COLO668 (cell line): ENCODE results near the gene FAM20C.

Experiments used
- DNase-seq: peaks from one replicate; lab custom pipeline; 2025; ENCODE audit not compliant: unreplicated experiment; lab: John Stamatoyannopoulos, UW

The FAM20C gene

DNA sequence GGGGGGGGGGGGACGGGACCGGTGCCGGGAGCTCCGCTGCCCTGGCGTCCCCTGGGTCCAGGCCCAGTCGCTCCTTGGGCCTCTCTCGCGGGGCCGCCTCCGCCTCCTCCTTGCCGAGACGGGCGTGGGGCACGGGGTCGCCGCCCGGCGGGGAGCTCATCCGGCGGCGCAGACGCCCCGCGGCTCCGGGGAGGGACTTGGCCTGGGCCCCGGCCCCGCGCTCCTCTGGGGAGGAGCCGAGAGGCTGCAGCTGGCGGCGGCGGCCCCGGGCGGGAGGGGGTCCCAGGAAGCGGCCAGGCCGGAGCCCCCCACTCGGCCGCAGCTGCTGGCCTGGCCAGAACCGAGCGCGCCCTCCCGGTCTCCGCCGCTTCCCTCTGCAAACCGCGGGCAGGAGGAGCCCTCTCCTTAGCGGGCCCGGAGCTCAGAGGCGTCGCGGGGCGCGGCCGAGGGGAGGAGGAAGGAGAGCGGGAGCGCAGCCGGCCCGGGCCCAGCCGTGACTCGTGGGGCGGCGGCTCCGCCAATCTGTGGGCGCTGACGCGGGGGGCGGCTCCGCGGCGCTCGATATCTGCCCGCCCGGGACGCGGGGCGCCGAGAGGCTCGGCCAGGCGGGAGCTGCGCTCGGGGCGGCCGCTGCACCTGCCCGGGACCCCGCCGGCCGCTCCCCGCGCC lies at the start of gene FAM20C:
Gene FAM20C, plus strand, starts transcription at position 591 of the 669 bp plus-strand sequence. CDS start 629 bp downstream, outside the sequence.
- peak; percentile 25 for DNase-seq

DNA sequence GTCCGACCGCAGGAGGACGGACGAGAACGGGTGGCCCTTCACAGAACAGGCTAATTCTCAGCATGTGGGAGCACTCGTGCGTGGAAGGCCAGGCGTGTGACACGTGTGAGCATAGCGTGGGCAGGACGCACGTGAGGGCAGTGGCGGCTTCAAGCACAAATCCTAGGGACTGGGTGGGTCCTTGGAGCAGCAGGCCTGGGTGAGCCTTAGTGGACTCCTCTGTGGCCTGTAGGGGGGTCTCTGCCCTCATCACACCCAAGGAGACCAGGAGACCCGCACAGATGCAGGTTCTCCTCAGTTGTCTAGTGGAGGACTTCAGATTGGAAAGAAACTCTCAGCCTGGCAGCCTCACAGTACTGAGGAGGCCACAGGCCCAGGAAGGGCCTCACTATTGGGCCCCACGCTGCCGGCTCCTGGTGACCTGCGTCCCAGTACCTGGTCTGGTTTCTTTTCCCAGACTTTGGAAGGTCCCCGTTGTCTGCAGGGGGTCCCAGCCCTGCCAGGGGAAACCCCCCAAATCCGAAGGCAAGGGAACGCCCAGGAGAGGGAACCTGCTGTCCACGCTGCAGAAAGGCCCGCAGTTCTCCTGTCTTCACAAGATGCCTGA lies 49.1 kb upstream of the FAM20C start:
- DNase-seq, result no peak

DNA sequence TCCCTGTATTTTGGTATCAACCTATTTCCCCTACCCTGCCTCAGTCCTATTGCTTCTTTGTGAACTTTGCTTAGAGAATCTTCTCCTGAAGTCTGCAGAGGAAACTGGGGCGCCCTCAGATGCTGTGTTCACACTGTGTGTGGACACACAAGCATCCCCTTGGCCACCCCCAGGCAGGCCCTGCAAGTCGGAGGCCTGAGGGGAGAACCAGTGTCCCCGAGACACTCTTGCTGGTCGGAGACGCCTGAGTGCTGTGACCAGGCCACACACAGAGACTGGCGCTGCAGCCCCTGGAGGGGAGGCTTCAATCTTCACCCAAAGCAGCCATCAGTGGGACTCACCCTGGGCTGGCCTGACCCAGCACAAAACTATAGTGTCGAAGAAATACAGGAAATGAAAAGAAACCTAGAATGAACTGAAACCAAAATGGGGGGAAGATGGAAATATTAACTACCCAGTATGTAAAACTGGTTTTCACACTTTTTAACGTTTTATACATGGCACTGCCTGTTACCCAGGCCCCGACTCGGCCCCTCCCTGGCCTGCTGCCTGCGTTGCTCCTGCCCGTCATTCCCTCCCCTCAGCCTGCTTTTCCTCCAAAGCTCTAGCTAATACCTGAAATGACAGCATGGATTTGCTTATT lies 48.4 kb upstream of the FAM20C start:
- no peak for DNase-seq

DNA sequence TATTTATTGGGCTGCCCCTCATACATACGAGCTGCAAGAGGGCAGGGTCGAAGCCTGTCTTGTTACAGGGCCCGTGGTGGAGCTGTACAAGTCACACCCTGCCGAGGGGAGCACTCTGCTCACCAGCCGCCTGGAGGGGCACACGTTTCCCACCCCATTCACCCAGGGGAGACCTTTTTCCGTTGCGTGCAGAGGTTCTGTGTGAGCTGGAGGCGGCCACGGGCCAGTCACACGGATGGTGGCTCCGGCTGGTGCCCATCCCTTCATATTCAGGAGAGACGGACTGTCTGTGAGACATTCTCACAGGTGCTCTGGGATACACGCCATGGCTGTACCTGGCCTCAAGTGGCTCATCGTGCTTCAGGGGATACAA lies 47.9 kb upstream of the FAM20C start:
- no peak for DNase-seq

DNA sequence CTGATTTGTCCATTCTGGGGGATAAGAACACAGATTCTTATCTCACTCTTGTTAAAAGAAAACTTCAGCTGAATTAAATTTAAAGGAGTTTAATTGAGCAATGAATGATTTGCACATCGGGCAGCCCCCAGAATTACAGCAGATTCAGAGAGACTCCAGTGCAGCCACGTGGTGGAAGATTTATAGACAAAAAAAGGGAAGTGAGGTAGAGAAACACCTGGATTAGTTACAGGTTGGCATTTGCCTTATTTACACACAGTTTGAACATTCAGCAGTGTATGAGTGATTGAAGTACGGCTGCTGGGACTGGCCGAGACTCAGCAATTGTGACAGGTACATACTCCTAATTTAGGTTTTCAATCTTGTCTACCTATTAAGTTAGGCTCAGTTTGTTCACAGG lies 46.5 kb upstream of the FAM20C start:
- DNase-seq, result no peak

DNA sequence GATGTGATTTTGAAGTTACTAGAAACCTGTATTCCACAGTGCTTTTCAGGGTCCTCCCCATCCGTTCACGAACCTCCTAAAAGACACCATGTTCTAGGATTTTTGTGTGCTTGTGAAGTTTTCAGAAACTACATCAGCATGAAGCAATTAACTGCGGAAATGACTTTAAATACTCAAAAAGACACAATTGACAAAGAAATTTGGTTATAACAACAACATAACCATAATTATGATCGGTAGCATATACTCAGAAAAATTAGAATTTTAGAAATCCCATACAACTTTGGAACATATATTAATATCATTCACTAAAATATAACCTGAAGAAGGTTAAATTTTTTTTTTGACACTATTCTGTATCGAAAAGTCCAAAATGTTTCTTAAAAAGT lies 43.8 kb upstream of the FAM20C start:
- no peak for DNase-seq

DNA sequence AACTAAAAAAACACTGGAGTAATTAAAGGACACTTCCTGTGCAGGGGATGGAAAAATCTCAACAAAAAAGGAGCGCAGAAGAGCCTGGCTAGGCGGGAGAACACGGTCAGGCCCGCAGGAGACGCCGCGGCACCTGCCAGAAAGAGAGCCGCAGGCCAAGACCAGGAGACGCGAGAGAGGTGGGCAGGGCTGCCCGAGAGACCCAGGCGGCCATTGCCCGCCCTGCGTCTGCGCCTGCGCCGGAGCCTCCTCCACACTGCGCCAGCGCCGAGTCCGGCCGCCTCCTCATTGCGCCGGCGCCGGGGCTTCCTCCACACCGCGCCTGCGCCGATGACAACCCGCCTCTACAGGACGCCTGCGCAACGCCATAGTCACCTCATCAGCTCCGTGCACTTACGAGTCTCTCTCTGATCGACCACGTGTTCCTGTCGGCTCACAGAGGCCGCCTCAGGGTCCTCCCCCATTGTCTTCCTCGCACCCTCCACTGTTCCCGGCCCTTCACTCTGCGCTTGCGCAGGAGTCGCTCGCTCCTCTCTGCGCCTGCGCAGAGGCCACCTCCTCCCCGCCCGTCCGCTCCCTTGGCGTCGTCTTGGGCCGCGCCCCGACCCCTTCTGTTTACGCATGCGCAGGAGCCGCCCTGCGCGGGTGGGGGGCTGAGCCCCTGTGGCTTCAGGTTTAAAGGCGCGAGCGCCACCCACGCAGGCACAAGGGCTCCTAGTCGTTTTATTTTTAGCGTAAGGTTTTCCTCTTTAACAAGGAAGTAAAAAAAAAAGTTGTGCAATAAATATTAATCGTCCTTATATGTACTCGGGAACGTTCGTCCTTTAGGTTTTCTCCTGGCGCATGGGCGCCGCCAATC lies 43.2 kb upstream of the FAM20C start:
- peak; percentile 100 for DNase-seq

DNA sequence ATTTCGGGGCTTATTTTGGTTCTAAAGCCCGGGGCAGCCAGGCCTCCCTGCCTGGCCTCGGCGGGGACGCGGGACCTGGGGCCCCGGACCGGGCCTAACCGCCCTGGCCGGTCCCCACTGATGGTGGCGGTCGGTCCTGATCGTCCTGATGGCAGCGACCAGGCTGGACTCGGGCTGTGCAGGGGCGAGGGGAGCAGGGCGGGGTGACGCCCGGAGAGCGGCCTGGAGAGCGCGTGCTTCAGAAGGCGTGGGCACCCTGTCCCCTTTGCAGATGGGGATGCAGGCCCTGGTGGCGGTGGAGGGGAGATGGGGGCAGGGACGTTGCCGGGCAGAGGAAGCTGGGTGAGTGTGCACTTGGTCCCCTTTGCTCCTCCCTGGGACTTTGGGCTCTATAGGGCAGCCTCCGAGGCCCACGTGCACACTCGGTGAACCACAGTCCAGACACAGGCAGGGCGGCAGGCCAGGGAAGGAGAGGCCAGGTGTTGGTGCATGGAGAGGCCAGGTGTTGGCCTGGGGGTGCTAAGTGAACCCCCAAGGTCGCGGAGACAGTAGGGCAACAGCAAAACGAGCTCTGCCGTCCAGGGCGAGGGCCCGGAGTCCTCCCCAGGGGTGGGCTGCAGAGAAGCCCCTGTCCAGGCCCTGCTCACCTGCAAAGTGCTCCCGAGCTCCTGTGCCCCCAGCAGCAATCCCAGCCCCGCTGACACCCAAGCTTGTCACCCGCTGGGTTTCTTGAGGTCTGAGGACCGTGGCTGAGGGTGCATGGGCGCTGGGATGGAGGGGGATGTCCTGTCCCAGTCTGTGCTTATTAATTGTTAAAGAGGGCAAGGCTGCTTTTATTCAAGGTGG lies 42.4 kb upstream of the FAM20C start:
- DNase-seq, result peak; percentile 45

DNA sequence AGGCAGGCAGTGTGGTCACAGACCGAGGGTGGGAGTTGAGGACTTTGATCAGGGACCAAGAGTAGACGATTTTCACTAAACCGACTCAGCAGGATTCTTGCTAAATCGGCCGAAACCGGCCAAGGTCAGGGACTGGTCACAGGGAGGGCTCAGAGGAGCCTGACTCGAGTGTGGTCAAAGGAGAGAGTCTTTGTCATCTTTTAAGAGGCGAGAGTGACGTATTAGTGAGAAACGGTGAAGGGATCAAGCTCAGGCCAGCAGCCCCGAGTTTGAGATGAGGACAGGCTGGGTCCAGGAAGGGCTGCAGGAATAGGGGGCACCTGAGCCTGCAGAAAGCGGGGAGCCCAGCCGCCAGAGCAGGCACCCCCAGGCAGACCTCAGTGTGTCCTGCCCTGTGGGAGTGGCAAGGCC lies 41.6 kb upstream of the FAM20C start:
- no peak for DNase-seq

DNA sequence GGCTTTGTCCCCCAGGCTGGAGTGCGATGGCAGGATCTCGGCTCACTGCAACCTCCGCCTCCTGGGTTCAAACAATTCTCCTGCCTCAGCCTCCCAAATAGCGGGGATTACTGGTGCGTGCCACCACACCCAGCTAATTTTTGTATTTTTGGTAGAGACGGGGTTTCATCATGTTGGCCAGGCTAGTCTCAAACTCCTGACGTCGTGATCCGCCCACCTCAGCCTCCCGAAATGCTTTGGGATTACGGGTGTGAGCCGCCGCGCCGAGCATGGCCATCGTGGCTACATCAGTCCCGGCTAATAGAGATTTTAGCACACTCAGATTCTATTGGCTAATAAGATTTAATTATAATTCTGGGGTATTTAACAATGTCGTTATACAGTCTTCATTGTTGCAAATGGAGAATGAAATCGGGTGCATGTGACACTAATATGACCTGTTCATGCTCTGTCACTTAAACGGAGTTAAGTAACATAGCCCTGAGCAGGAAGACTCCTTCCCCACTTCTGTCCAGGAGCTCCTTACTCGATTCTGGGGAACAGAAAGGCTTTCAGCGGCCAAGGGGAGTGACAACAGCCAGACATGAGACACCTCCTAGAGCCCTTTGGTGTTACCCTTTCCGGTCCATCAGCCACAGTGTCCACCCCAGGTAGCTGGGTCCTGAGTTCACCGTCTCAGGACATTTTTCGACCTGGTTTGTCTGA lies 40.9 kb upstream of the FAM20C start:
- no peak for DNase-seq

DNA sequence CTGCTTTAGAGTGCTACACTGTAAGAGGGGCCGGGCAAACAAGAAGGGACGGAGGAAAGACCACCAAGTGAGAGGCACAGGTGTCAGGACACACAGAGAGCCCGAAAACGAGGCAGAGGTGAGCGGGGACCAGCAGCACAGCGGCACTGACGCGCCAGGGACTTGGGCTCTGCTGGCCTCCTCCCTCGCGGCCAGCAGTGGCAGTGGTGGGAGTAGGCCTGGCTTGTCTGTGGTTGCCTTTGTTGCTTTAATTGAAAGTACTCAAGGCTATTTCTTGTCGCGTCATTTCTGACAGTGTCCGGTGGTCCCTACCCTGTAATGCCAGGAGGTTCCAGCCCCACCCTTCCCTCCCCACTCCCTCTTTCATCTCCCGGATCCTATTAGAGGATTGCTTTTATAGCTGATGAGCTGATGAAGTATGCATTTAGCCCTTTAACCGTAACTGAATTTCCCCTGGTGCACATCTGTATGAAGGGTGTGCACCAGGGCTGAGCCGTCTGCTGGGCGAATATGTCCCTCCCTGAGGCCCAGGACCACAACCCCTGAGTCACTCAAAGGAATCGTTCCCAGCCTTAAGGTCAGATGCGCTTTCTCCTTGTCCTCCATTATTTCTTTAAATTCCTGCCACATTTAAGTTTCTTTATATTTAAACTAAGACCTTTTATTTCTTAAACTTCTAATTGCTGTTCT lies 39.5 kb upstream of the FAM20C start:
- DNase-seq, result no peak

DNA sequence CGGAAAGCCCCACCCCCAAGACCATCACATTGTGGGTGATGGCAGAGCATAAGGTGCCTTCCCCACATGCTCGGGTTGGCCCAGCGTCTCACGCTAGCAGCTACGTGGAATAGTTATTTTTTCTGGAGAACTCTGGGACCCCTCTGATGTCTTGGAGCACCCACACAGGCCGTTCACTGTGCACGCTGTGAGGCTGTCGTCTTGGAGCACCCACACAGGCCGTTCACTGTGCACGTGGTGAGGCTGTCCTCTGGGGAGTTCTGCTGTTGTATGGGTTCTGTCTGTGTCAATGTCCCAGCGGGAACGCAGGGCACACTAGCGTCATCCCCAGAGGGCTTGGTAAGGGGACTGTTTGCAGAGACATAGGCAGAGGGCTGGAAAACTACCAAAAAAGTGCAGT lies 38.8 kb upstream of the FAM20C start:
- no peak for DNase-seq

DNA sequence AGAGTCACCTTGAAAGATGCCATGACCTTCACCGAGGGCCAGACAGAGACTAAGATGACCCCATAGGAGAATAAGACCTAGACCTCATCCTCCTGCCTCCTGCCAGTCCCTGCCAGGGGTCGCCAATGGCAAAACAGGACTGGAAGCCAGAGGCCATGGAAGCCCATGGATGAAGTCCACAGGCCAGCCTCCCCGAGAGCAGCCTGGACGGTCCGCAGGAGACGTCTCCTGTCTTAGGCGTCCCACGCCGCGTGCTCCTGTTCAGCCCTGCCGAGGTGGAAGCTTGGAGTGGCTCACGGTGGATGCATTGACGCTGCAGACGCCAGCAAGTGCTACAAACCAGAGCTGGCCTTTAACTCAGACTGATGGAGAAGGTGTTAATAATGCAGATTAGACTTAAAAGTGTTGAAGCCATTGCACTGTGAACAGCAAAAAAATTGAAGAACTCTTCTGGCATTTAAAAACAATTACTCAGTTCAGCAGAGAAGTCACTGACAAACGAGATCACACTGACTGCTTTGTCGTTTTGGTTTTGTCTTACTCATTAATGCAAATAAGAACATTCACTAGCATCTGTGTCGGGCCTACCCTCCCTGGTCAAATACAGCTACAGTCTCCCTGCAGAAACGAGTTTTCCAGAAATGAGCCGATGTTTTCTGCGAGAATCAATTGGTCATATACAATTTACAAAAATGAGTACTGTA lies 38.1 kb upstream of the FAM20C start:
- DNase-seq, result no peak

DNA sequence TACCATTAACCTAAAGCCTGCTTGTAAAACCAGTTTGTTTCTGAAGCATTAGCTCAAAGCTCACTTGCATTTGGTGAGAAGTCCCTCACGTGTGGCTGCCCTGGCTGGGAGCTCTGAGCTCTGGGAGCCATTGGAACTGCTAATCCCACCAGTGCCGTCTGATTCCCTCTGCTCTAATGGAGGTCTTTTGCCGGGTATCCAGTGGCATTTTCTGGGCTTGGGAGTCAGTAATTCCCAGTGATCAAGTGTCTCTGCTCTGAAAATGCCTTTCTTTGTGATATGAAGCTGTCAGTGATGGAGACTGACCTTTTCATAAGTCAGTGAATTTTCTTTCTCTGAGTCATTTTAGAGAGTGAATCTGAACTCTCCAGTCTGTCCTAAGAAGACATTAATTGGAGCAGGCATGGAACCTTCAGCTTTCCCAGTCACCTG lies 36.9 kb upstream of the FAM20C start:
- DNase-seq, result no peak

DNA sequence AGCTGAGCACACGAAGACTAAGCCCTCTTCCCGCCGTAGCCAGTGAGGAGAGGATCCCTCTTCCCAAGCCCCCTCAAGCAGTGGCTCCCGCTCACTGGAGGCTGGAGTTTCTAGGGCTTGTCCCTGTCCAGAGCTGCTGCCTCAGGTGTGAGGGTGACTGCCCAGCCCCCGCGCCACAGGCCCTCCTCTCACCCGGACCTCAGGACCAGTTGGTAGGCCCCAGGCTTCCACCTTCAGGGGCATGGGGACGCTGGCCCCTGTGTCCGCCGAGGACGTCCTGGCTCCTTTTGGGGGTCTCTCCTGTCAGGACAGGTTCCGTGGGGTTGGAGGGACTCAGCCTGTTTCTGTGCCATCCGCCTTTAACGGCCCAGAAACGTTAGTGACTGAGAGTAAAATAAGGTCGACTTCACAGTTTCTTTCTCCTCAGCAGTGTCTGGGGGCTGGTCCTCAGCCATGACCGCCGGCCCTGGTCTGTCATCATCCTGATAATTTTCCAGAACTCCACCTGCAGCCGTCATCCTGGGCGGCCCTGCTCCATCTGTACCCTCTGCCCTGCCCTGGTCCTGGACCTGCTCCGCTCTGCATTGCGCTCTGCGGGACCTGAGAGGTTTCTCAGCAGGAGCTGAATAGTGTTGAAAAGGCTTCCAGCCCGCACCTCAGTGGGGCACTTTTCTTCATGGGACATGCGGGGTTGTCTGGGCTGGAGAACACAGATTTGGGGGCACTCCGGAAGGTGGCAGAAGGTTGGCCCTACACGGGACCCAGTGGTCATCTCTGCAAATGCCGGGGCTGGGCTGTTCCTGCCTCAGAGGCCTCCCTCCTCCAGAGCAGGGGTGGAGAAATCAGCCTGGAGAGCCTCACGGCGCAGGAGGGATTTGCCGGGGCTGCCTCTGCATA lies 36.0 kb upstream of the FAM20C start:
- no peak for DNase-seq

DNA sequence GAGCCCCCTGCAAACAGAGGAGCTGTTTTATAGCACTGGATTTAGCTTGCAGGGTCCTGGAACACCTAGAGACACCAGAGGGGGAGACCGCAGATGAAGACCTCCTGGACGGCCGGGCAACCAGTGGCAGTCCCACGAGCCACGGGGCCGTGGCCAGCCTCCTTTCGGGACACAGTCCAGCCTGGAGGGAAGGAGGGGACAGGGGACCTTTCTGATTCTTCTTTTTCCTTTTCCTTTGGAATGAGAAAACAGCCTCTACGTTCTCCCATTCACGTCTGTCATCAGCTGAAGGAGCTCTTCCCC lies 35.4 kb upstream of the FAM20C start:
- no peak for DNase-seq

DNA sequence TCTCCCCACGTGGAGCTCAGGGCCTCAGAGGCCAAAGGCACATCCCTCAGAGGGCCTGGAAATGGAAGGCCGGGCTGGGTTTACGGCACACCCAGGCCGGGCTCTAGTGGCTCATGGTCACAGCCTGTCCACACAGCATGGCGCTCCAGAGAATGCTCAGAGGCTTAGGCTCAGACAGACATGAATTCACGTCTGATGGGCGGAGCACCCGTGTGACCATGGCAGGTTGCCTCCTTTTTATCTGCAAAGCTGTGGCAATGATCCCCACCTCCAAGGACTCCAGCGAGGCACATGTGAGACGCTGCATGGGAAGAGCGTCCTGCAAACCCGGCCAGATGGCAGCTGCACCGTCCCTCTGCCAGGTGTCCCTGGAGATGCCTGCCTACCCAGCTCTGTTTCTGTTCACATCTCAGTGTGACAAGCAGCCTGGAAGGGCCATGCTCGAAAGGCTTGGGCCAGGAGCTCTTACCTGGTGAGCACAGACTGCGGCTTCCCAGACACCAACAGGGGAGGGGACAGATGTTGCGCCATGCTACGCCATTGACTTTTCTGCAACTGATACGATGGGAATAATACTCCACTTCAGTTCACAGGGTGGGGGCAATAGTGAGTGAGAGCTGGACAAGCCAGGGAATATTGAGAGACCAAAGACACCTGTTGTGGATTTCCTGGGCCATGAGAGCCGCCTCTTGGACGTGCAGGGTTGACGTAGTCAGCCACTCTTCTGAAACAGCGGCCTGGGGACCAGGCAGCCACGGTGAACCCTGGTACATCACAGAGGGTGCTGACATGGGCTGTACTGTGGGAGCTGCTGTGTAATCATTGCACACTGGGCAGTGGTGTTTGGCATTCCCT lies 34.4 kb upstream of the FAM20C start:
- DNase-seq, result no peak
